Measurements from ENCODE around the gene HBA1.

- TF ChIP-seq, protein P1, sequence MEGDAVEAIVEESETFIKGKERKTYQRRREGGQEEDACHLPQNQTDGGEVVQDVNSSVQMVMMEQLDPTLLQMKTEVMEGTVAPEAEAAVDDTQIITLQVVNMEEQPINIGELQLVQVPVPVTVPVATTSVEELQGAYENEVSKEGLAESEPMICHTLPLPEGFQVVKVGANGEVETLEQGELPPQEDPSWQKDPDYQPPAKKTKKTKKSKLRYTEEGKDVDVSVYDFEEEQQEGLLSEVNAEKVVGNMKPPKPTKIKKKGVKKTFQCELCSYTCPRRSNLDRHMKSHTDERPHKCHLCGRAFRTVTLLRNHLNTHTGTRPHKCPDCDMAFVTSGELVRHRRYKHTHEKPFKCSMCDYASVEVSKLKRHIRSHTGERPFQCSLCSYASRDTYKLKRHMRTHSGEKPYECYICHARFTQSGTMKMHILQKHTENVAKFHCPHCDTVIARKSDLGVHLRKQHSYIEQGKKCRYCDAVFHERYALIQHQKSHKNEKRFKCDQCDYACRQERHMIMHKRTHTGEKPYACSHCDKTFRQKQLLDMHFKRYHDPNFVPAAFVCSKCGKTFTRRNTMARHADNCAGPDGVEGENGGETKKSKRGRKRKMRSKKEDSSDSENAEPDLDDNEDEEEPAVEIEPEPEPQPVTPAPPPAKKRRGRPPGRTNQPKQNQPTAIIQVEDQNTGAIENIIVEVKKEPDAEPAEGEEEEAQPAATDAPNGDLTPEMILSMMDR (IDR thresholded peaks at IDR 0.05; ENCODE audit: borderline replicate concordance, extremely low read depth, low read length, poor library complexity, severe bottlenecking): no peak
- no peak for TF ChIP-seq EZH2 (IDR thresholded peaks at IDR 0.05; ENCODE audit: borderline replicate concordance, low read depth, low read length, severe bottlenecking)
Observed at GRCh38 chr16:220021-220420, 43.5 kb downstream of the HBA1 start.

Data from DND-41 (cell line).